Cardiac fibroblast (primary cell): Measurements from ENCODE around the gene LYRM7.
A peak's percentile ranks its signal among the peaks of the same experiment; 100 is the strongest.

ENCODE experiments used
- DNase-seq, 2 donors: peaks; one replicate each; pipeline versions ENCODE4 v3.0.0 to v3.0.0-alpha.2; 2010; ENCODE audit warnings: low read depth in 2 of 2
- H3K4me3 ChIP-seq, 2 donors: replicated peaks in 1 of 2; 1 replicate in 1 of 2; 2 replicates in 1 of 2; pipeline ENCODE4 v1.5.1; 2011; ENCODE audit warnings: low read depth in 2 of 2, low read length in 2 of 2, mild to moderate bottlenecking in 2 of 2, moderate library complexity in 1 of 2
- CTCF ChIP-seq: IDR thresholded peaks from one replicate; pipeline ENCODE4 v1.5.1; 2011; ENCODE audit warnings: low read depth, mild to moderate bottlenecking, low read length, inconsistent platforms

LYRM7 gene

GRCh38 chr5:131229623-131230022 is 58.9 kb downstream of the LYRM7 start:
- no peak for DNase-seq
- H3K4me3 ChIP-seq: no peak overlapping the region
- TF ChIP-seq CTCF: no peak

DNA sequence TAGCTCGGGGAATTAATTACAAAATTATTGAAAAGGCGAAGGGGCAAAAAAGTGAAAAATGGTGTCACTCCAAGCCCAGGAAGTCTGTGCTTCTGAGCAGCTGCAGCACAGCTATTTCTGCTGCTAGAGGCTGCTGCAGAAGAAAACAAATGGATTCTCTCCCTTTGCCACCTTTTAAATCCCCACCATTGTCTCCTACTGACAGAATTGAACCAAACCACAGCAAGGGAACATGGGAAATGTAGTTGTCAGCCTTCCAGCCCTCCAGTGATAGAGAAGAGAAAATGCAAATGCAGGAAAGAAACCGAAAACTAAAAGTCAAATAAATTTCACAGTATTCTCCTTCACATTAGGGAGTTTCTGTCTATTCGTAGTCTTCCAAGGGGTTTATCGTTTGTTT is 59.7 kb downstream of the LYRM7 start:
- no peak for DNase-seq
- no peak overlapping the region for H3K4me3 ChIP-seq
- TF ChIP-seq CTCF: no peak

- H3K4me3 ChIP-seq: no peak overlapping the region
- no peak for DNase-seq
- TF ChIP-seq CTCF: no peak
Measured at GRCh38 chr5:131239686-131240085, 68.9 kb downstream of the LYRM7 start.

- H3K4me3 ChIP-seq: no peak overlapping the region
- TF ChIP-seq CTCF: no peak
- peak; percentile 49 to 95 for DNase-seq
Measured at GRCh38 chr5:131242728-131243255, 72.0 kb downstream of the LYRM7 start.

DNA sequence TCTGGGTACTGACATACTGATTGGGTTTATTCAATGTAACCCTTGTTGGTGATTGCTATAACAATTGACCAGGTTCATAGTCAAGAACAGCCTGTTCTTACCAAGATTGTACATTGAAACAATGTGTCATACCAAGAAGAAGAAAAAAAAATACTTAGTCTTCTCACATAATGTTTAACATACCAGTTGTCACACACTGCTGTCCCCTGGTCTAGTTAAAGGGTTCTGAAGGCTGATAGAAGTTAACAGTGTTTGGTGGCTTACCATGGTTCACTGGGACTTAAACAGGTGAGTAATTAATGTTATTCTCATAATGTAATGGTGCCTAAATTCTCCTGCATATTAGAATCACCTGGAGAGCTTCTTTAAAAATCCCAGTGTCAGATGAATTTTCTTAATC is 74.6 kb downstream of the LYRM7 start:
- H3K4me3 ChIP-seq: no peak overlapping the region
- DNase-seq: peak in 1 of 2 donors; percentile 14
- TF ChIP-seq CTCF: no peak

- H3K4me3 ChIP-seq: no peak overlapping the region
- no peak for TF ChIP-seq CTCF
- no peak for DNase-seq
Measured at GRCh38 chr5:131245948-131246347, 75.2 kb downstream of the LYRM7 start.

DNA sequence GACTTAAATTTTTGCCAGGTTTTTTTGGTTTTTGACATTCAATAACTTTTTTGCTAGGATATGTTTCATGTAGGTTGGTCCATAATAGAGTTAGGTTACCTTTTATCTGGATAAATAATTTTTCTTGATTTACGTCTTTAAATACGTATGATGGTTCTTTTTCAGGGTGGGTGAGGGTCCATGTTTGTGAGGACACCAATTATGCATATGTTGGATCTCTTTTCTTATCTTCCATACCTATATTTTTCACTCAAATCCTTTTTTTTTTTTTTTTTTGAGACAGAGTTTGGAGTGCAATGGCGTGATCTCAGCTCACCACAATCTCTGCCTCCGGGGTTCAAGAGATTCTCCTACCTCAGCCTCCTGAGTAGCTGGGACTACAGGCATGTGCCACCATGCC is 75.8 kb downstream of the LYRM7 start:
- no peak for TF ChIP-seq CTCF
- DNase-seq: no peak

More for the DNA sequence above, 75.8 kb downstream of the LYRM7 start:
- no peak overlapping the region for H3K4me3 ChIP-seq
